H1 (cell line): ENCODE data around the gene CEND1. TPM values are rescaled to one million over a fixed set of nuclear protein-coding genes. Genes with fewer than 3 reads are reported as not detected.

Experiments
- CTCF ChIA-PET: fragments of 300-600 bp; sonication (Branson Sonifier 250); formaldehyde crosslinking; loops from one replicate; lab custom pipeline; 2021; ENCODE audit not compliant: partially characterized antibody; lab: Charles Lee
- POLR2A ChIA-PET: fragments of 300-600 bp; sonication (Branson Sonifier 250); formaldehyde crosslinking; loops from one replicate; lab custom pipeline; 2021; ENCODE audit warnings: inconsistent platforms; ENCODE audit not compliant: partially characterized antibody; lab: Charles Lee
- DNase-seq, 2 experiments: peaks; one replicate each; pipeline versions ENCODE4 v3.0.0 to v3.0.0-alpha.2; 2010 to 2022; ENCODE audit warnings: low spot score in 2 of 2, low read depth in 1 of 2, mixed read lengths in 1 of 2
- FAIRE-seq: peaks from 2 replicates; lab custom pipeline; 2011; peaks lifted over from hg19 to GRCh38; lab: Jason Lieb, UNC
- H2AFZ ChIP-seq: 2 replicates; pipeline ENCODE4 v1.8.1; 2012; ENCODE audit warnings: low read length, inconsistent platforms
- H2AK5ac ChIP-seq: 2 replicates; pipeline ENCODE4 v1.6.1; 2013; ENCODE audit warnings: low read depth, low read length
- H2BK120ac ChIP-seq: replicated peaks from 2 replicates; pipeline ENCODE3; 2013; ENCODE audit warnings: low read depth, low read length, inconsistent platforms
- H2BK12ac ChIP-seq: 2 replicates; pipeline ENCODE4 v1.6.1; 2013; ENCODE audit warnings: low read depth, low read length
- H2BK15ac ChIP-seq: 2 replicates; pipeline ENCODE4 v1.6.1; 2013; ENCODE audit warnings: low read length
- H2BK20ac ChIP-seq: 2 replicates; pipeline ENCODE4 v1.6.1; 2013; ENCODE audit warnings: low read length
- H2BK5ac ChIP-seq: 2 replicates; pipeline ENCODE4 v1.6.1; 2013; ENCODE audit warnings: low read depth, low read length
- H3K14ac ChIP-seq: 2 replicates; pipeline ENCODE4 v1.6.1; 2013; ENCODE audit warnings: inconsistent platforms; ENCODE audit not compliant: insufficient read length
- H3K18ac ChIP-seq: 2 replicates; pipeline ENCODE4 v1.6.1; 2013; ENCODE audit warnings: low read length; ENCODE audit errors: extremely low read depth
- H3K23ac ChIP-seq: 2 replicates; pipeline ENCODE4 v1.6.1; 2013; ENCODE audit warnings: inconsistent platforms; ENCODE audit not compliant: insufficient read length
- H3K23me2 ChIP-seq: 2 replicates; pipeline ENCODE4 v1.6.1; 2013; ENCODE audit warnings: low read depth, low read length
- H3K27ac ChIP-seq: 2 replicates; pipeline ENCODE4 v1.6.1; 2011; ENCODE audit warnings: low read depth, low read length, inconsistent platforms
- H3K27me3 ChIP-seq, 4 experiments: replicated peaks in 1 of 4; 1 replicate in 1 of 4; 2 replicates in 3 of 4; pipeline versions ENCODE4 v1.6.1 to v1.8.1; 2011 to 2013; ENCODE audit warnings: low read length in 3 of 4, mild to moderate bottlenecking in 3 of 4, inconsistent platforms in 2 of 4, mixed read lengths in 2 of 4, moderate library complexity in 1 of 4; ENCODE audit not compliant: control insufficient read depth in 3 of 4, insufficient read depth in 3 of 4; ENCODE audit errors: extremely low read depth in 1 of 4
- H3K36me3 ChIP-seq, 4 experiments: 2 replicates each; pipeline versions ENCODE4 v1.6.1 to v1.8.1; 2011 to 2013; ENCODE audit warnings: mild to moderate bottlenecking in 4 of 4, low read length in 3 of 4, moderate library complexity in 2 of 4, control low read depth in 1 of 4, inconsistent platforms in 1 of 4; ENCODE audit not compliant: insufficient read depth in 4 of 4, control insufficient read depth in 2 of 4
- H3K4ac ChIP-seq: replicated peaks from 2 replicates; pipeline ENCODE3; 2013; ENCODE audit warnings: low read length, low read depth, mixed read lengths, inconsistent platforms; ENCODE audit not compliant: insufficient read length
- H3K4me1 ChIP-seq, 4 experiments: replicated peaks in 1 of 4; 1 replicate in 1 of 4; 2 replicates in 3 of 4; pipeline versions ENCODE4 v1.6.1 to v1.8.1; 2011 to 2013; ENCODE audit warnings: low read length in 3 of 4, inconsistent platforms in 2 of 4, mixed read lengths in 1 of 4; ENCODE audit not compliant: insufficient read depth in 4 of 4, control insufficient read depth in 3 of 4
- H3K4me2 ChIP-seq, 2 experiments: 2 replicates each; pipeline versions ENCODE4 v1.6.1 to v1.8.1; 2011 to 2013; ENCODE audit warnings: low read depth in 2 of 2, low read length in 2 of 2, control low read depth in 1 of 2, inconsistent platforms in 1 of 2, mild to moderate bottlenecking in 1 of 2; ENCODE audit not compliant: insufficient read depth in 1 of 2
- H3K4me3 ChIP-seq, 4 experiments: fragments of 200-600, 300-600 bp in 1 of 4; sonication (generic), shearing (Covaris generic), sonication (Bioruptor Twin) in 1 of 4; 2 replicates each; pipeline versions ENCODE4 v1.5.1 to v1.8.1; 2011 to 2016; ENCODE audit warnings: low read length in 4 of 4, low read depth in 3 of 4, control low read depth in 2 of 4, inconsistent platforms in 2 of 4, mild to moderate bottlenecking in 2 of 4, mixed read lengths in 1 of 4, moderate library complexity in 1 of 4; ENCODE audit not compliant: insufficient read depth in 2 of 4; ENCODE audit errors: extremely low read depth in 1 of 4
- H3K56ac ChIP-seq: replicated peaks from 2 replicates; pipeline ENCODE3; 2013; ENCODE audit warnings: low read depth, mild to moderate bottlenecking, mixed read lengths, low read length, inconsistent platforms; ENCODE audit not compliant: insufficient read length
- H3K79me1 ChIP-seq: 2 replicates; pipeline ENCODE4 v1.6.1; 2013; ENCODE audit warnings: low read depth, low read length, control low read depth
- H3K79me2 ChIP-seq, 2 experiments: 2 replicates each; pipeline versions ENCODE4 v1.6.1 to v1.8.1; 2012 to 2013; ENCODE audit warnings: low read length in 2 of 2, mild to moderate bottlenecking in 2 of 2, inconsistent platforms in 1 of 2; ENCODE audit not compliant: insufficient read depth in 2 of 2, control insufficient read depth in 1 of 2
- H3K9ac ChIP-seq, 4 experiments: replicated peaks in 1 of 4; 1 replicate in 1 of 4; 2 replicates in 3 of 4; pipeline versions ENCODE4 v1.6.1 to v1.8.1; 2011 to 2013; ENCODE audit warnings: low read depth in 3 of 4, low read length in 3 of 4, control low read depth in 2 of 4, mild to moderate bottlenecking in 2 of 4, moderate library complexity in 2 of 4, inconsistent platforms in 1 of 4; ENCODE audit errors: extremely low read depth in 1 of 4
- H3K9me3 ChIP-seq, 2 experiments: 2 replicates each; pipeline versions ENCODE4 v1.6.1 to v1.8.1; 2012 to 2013; ENCODE audit warnings: mild to moderate bottlenecking in 2 of 2, moderate library complexity in 2 of 2, control low read depth in 1 of 2, inconsistent platforms in 1 of 2, low read depth in 1 of 2, low read length in 1 of 2, mixed read lengths in 1 of 2; ENCODE audit not compliant: insufficient read depth in 2 of 2
- H4K20me1 ChIP-seq, 2 experiments: replicated peaks in 1 of 2; 2 replicates each; pipeline versions ENCODE3 to v1.8.1; 2011 to 2013; ENCODE audit warnings: inconsistent platforms in 2 of 2, low read length in 2 of 2, mild to moderate bottlenecking in 1 of 2; ENCODE audit not compliant: insufficient read depth in 2 of 2, control insufficient read depth in 1 of 2
- H4K5ac ChIP-seq: 2 replicates; pipeline ENCODE4 v1.6.1; 2013; ENCODE audit warnings: low read length, low read depth, mixed read lengths, inconsistent platforms; ENCODE audit not compliant: insufficient read length
- H4K8ac ChIP-seq: 2 replicates; pipeline ENCODE4 v1.8.0; 2013; ENCODE audit warnings: mild to moderate bottlenecking, moderate library complexity, low read length, inconsistent platforms; ENCODE audit not compliant: insufficient read depth; ENCODE audit errors: extremely low read depth
- H4K91ac ChIP-seq: replicated peaks from 2 replicates; pipeline ENCODE3; 2013; ENCODE audit warnings: low read length, mixed read lengths, inconsistent platforms; ENCODE audit not compliant: insufficient read length
- PHF8 ChIP-seq: fragments of 200-600 bp; sonication (generic); conservative IDR thresholded peaks from 2 replicates; pipeline ENCODE4 v1.7.1; 2012; ENCODE audit warnings: low read depth, mild to moderate bottlenecking, inconsistent platforms, low read length, moderate library complexity
- SIX5 ChIP-seq: IDR thresholded peaks from 2 replicates; pipeline ENCODE4 v1.6.1; 2011; ENCODE audit warnings: mild to moderate bottlenecking, low read depth, low read length
- WGBS, 2 experiments: shearing (Covaris generic) in 1 of 2; methylation state at CpG; one replicate each; pipeline versions ENCODE4 v1.1.6 to v1.1.7; 2013 to 2015; ENCODE audit warnings: low lambda C conversion rate in 2 of 2, mixed read lengths in 2 of 2, inconsistent platforms in 1 of 2, low coverage in 1 of 2, missing lambda C conversion rate in 1 of 2; ENCODE audit not compliant: insufficient replicate concordance in 2 of 2, insufficient coverage in 1 of 2, insufficient read length in 1 of 2; ENCODE audit errors: extremely low coverage in 1 of 2, missing lambda C conversion rate in 1 of 2; 5-methylcytosine and 5-hydroxymethylcytosine counted together
- polyA plus RNA-seq, 7 experiments: library from polyadenylated mRNA; depleted of rRNA in 3 of 7; stranded (reverse) in 5 of 7; unstranded in 2 of 7; fragments of >200 nt in 5 of 7; fragments of 200-250 nt in 2 of 7; gene quantifications; 1 replicate in 5 of 7; 2 replicates in 1 of 7; 4 replicates in 1 of 7; pipeline versions ENCODE4 v1.2.1 to v1.2.3, GENCODE V29; 2011 to 2013; ENCODE audit warnings: missing spikeins in 2 of 7, mixed read lengths in 2 of 7
- total RNA-seq: library from RNA; stranded (reverse); fragmentation: NEBNext Ultra II Directional; extraction: Animal tissue kit (Norgen Biotek cat#: 25700); gene quantifications from 2 replicates; pipeline ENCODE4 v1.2.1, GENCODE V29; 2021

CEND1 gene
- total and polyA plus RNA-seq, 2 of the 8 experiments (the other 6 are each of a cell fraction or from before 2014, with no cell fraction given) = 0.82 to 5.0 TPM

GRCh38 chr11:771617-772204 is 18.2 kb downstream of the CEND1 start:
- no peaks in the 10 kb centered on the region for H3K27me3 ChIP-seq
- H4K5ac ChIP-seq = no peak overlapping the region
- no peaks in the 10 kb centered on the region for H3K9me3 ChIP-seq
- H2BK12ac ChIP-seq = no peak overlapping the region
- H3K23me2 ChIP-seq = peaks cover 4% of the 10 kb centered on the region; the same call in 1 of the 2 replicates
- H2AK5ac ChIP-seq = no peak overlapping the region
- H3K14ac ChIP-seq = no peak overlapping the region
- no peak overlapping the region for H3K4ac ChIP-seq
- peaks cover 6% of the 10 kb centered on the region; the same call in 1 of the 2 replicates for H3K79me1 ChIP-seq
- H2BK20ac ChIP-seq = no peak overlapping the region
- H3K18ac ChIP-seq = no peak overlapping the region
- H2BK120ac ChIP-seq = no peak overlapping the region
- H3K4me3 ChIP-seq = no peak overlapping the region
- no peak overlapping the region for H3K27ac ChIP-seq
- H3K4me2 ChIP-seq = no peak overlapping the region
- H3K23ac ChIP-seq = no peak overlapping the region
- ChIA-PET CTCF (interaction anchor here (1.2 to 2.6 kb wide), 3 partner anchors 14 to 48 kb away, joined by 3 to 7 read pairs (median 6); no protein-coding TSS in a partner anchor), POLR2A (interaction anchor here (0.7 to 35.3 kb wide), 8 partner anchors 11 to 131 kb away, joined by 3 to 636 read pairs (median 4); partner anchors contain the start of gene TALDO1)
- TF ChIP-seq SIX5 (no peak), PHF8 (no peak)
- FAIRE-seq (no peak), DNase-seq (no peak)
- peaks cover 7 to 41% of the 10 kb centered on the region in 2 experiments; a peak in 3 of 4 replicates for H3K79me2 ChIP-seq
- H3K9ac ChIP-seq = no peak overlapping the region
- H3K36me3 ChIP-seq = peaks cover 7 to 24% (median 19%) of the 10 kb centered on the region in 4 experiments; a peak in 7 of 8 replicates
- no peak overlapping the region for H2AFZ ChIP-seq
- H2BK5ac ChIP-seq = no peak overlapping the region
- H4K20me1 ChIP-seq = peaks cover 16 to 31% of the 10 kb centered on the region in 2 experiments
- H4K8ac ChIP-seq = no peak overlapping the region
- H4K91ac ChIP-seq = no peak overlapping the region
- H3K4me1 ChIP-seq = peaks cover 0 to 10% (median 5%) of the 10 kb centered on the region in 4 experiments; a peak in 5 of 7 replicates
- H2BK15ac ChIP-seq = no peak overlapping the region
- 87% methylated on average over 15 of the region's 15 CpGs; no CpG with 5 or more reads in 1 of the 2 experiments for WGBS, 2 experiments
- no peak overlapping the region for H3K56ac ChIP-seq
